ENCODE data around the gene SVOP.
"Not testable (repeated sequence)": the region's sequence is repeated elsewhere in the genome, so short reads cannot be mapped to it uniquely, and the experiment has no call there.

Gene SVOP

GRCh38 chr12:108884116-108885012 lies 136.5 kb downstream of the SVOP start:
- DNase-seq (ENCODE audit: low read depth), result no peak

- DNase-seq (ENCODE audit: low read depth), result no peak
Observed at GRCh38 chr12:108881953-108882352, 138.9 kb downstream of the SVOP start.

DNA sequence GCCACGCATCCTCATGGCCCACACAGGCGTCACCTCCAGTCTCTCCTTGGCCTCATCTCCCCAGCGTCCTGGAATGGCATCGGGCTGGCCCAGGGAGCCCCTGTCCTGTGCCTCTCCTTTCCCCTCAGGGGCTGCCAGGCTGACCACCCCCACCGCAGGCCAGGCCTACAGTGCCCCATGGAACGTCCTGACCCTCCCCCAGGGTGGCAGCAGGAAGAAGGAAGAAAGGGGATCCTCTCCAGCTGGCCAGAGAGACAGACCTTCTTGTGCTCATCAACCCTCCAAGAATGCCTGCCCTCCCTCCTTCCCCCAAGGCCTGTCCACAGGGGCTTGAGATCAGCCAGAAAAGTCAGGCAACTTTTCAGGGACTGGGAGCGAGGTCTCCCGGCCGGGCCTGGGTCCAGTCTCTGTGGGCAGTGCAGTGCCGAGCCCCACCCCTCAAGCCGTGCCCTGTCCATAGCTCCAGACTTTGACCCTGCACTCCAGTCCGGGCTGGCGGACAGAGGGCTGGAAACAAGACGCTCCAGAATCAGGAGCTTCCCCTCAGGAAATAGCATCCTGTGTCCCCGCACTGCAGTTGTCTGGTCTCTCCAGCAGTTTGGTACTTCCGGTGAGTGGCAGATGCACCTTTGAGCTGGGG lies 141.1 kb downstream of the SVOP start, which contains the start of gene DAO:
DAO (plus strand) TSS at position 478 of the 640 bp plus-strand sequence. CDS start 4,915 bp downstream, outside the sequence.
- DNase-seq (ENCODE audit: low read depth), result no peak

GRCh38 chr12:108876550-108876949 lies 144.3 kb downstream of the SVOP start:
- no peak for DNase-seq (ENCODE audit: low read depth)

GRCh38 chr12:108875682-108876361 lies 145.0 kb downstream of the SVOP start:
- no peak for DNase-seq (ENCODE audit: low read depth)

- no peak for DNase-seq (ENCODE audit: low read depth)
Observed at GRCh38 chr12:108875280-108875679, 145.6 kb downstream of the SVOP start.

- DNase-seq (ENCODE audit: low read depth), result no peak
Observed at GRCh38 chr12:108868781-108869180, 152.1 kb downstream of the SVOP start.

DNA sequence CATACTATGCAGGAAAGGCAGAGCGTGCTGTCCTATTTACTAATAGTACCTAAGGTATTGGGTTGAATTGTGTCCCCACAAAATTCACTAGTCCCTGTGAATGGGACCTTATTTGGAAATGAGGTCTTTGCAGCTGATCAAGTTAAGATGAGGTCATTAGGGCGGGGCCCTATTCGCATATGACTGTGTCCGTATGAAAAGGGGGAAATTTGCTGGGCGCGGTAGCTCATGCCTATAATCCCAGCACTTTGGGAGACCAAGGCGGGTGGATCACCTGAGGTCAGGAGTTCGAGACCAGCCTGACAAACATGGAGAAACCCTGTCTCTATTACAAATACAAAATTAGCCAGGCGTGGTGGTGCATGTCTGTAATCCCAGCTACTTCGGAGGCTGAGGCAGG lies 154.8 kb downstream of the SVOP start:
- DNase-seq (ENCODE audit: low read depth), result not testable (repeated sequence)

- no peak for DNase-seq (ENCODE audit: low read depth)
Observed at GRCh38 chr12:108865169-108865568, 155.7 kb downstream of the SVOP start.

GRCh38 chr12:108862588-108862959 lies 158.3 kb downstream of the SVOP start:
- no peak for DNase-seq (ENCODE audit: low read depth)

DNA sequence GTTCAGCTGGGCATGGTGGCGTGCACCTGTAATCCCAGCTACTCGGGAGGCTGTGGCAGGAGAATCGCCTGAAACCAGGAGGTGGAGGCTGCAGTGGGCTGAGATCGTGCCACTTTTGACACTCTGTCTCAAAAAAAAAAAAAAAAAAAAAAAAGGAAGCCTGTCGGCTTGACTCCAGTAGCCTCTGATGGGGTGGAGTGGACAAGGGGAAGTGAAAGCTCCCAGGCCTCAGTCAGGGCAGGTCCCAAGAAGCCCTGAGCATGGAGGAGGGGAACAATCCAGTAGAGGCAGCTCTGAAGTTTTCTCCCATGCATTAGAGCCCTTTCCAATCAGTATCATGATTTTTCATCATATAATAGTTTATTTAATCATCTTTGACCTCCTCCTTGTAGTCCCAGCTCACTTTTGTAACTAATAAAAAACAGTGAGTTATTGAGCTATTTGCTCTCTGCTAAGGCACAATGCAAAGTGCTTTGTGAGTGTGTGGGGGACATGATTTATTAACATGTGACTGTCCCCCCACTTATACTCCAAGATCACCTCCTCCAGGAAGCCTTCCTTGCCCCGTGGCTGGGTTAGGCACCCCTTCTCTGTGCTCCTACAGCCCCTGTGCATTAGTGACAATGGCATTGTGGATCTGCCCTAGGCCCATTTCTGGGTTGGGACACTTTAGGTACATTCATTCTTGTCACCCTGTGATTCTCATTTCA lies 158.8 kb downstream of the SVOP start:
- DNase-seq (ENCODE audit: low read depth), result no peak

DNA sequence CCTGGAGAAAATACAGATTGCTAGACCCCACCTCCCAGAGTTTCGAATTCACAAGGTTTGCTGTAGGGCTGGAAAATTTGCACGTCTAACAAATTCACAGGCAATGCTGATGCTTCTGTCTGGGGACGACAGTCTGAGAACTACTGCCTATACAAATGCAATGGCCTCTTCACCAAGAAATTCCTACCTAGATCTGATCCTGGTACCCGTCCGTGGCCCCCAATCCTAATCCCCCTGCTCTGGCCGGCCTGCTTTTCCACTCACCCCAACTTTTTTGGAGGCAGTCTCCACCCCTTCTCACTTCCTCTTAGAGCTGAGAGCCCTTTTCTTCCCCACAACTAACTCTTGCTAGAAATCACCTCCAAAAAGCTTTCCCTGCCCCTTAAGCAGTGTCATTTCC lies 160.4 kb downstream of the SVOP start:
- no peak for DNase-seq (ENCODE audit: low read depth)

DNA sequence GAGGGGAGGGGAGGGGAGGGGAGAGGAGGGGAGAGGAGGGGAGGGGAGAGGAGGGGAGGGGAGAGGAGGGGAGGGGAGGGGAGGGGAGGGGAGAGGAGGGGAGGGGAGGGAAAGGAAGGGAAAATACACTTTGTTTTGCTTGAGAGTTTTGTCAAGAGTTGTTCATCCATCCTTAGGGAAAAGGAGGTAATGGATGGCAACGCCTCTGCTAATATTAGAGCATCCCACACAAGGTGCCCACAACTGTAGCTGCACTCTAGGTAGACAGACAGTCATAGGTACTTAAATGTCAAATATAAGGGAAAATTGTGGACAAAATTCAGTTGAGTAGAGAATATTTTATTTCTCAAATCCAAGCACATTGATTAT lies 161.0 kb downstream of the SVOP start:
- DNase-seq (ENCODE audit: low read depth), result no peak

DNA sequence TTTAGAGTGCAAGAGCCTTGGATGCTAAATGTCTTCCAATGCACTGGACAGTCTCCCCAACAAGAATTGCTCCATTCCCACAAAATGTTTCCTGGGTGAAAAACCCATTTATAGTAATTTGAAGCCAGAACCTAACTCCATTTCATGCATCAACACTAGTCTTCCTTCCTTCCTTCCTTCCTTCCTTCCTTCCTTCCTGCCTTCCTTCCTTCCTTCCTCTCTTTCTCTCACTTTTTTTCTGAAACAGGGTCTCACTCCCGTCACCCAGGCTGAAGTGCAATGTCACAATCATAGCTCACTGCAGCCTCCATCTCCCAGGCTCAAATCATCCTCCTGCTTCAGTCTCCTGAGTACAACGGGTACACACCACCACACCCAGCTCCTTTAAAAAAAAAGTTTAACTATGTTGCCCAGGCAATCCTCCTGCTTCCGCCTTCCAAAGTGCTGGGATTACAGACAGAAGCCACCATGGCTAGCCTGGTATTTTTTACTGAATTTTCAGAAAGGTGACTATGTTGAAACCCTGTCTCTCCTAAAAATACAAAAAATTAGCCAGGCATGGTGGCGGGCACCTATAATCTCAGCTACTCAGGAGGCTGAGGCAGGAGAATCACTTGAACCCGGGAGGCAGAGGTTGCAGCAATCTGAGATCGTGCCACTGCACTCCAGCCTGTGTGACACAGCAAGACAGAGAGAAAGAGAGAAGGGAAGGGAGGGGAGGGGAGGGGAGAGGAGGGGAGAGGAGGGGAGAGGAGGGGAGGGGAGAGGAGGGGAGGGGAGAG lies 161.5 kb downstream of the SVOP start:
- not testable (repeated sequence) for DNase-seq (ENCODE audit: low read depth)

- no peak for DNase-seq (ENCODE audit: low read depth)
Observed at GRCh38 chr12:108858311-108859074, 162.4 kb downstream of the SVOP start.
